Jurkat, Clone E6-1 (cell line): ENCODE measurements around the gene DBI. TPM values are rescaled to one million over a fixed set of nuclear protein-coding genes. Genes with fewer than 3 reads are reported as not detected.
A peak's percentile ranks its signal among the peaks of the same experiment; 100 is the strongest.

Source experiments
- DNase-seq: peaks from one replicate; pipeline ENCODE4 v3.0.0-alpha.2; 2011; ENCODE audit warnings: low read depth, low spot score
- H3K4me3 ChIP-seq: 2 replicates; pipeline ENCODE4 v1.5.1; 2011; ENCODE audit warnings: mild to moderate bottlenecking, low read length, control low read depth, moderate library complexity
- polyA plus RNA-seq: library from polyadenylated mRNA; unstranded; fragments of >200 nt; gene quantifications from one replicate; pipeline ENCODE4 v1.2.1, GENCODE V29; 2012; ENCODE audit warnings: missing spikeins; ENCODE audit not compliant: insufficient read length, insufficient read depth

The DBI gene
- polyA plus RNA-seq = 355 TPM

- H3K4me3 ChIP-seq = peak within 1 kb of the TSS; percentile 97
- DNase-seq = peak; percentile 92
Measured at GRCh38 chr2:119366649-119367471, at the start of gene DBI, which contains the start of gene C2orf76. DBI (plus strand) TSS chr2:119366977; CDS start chr2:119367052, 75 bp downstream. C2orf76 (minus strand) TSS chr2:119366834; CDS start chr2:119339959, 26,875 bp downstream.

DNA sequence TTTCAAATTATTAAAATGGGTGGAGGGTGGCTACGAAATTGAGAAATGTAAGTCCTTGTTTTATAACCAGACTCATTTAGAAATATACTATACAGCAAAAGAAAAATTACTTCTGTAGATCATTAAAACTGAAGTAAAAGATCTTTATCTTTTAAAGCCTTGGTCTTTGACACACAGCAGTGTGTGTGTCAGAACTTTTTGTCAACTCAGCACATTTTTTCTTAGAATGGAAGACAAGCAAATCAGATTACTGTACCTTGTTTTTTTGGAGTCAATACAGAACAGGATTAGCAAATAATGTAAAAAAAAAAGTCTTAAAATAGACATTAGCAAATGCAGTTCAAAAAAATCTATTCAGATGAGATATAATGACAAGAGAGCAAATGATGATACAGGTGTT lies 49.2 kb upstream of the DBI start:
- no peak for DNase-seq
- H3K4me3 ChIP-seq = no peak overlapping the region

- no peak for DNase-seq
- no peak overlapping the region for H3K4me3 ChIP-seq
Measured at GRCh38 chr2:119319593-119319992, 47.2 kb upstream of the DBI start.

GRCh38 chr2:119323459-119323858 lies 43.3 kb upstream of the DBI start:
- H3K4me3 ChIP-seq = no peak overlapping the region
- DNase-seq = no peak

- H3K4me3 ChIP-seq = no peak overlapping the region
- no peak for DNase-seq
Measured at GRCh38 chr2:119324685-119325270, 42.0 kb upstream of the DBI start.

DNA sequence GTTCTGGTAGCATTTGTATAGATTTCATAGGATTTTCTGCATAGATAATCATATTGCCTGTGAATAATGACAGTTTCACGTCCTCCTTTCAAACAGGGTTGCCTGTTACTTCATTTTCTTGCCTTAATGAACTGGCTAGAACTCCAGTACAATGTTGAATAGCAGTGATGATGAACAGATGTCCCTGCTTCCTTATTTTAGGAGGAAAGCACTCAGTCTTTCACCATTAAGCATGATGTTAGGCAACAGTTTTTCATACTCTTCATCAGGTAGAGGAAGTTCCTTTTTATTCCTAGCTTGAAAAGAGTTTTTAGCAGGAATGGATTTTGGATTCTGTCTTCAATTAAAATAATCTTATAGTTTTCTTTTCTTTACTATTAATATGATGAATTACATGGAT lies 39.8 kb upstream of the DBI start:
- H3K4me3 ChIP-seq = no peak overlapping the region
- DNase-seq = no peak

GRCh38 chr2:119327431-119327830 lies 39.3 kb upstream of the DBI start:
- no peak overlapping the region for H3K4me3 ChIP-seq
- no peak for DNase-seq

DNA sequence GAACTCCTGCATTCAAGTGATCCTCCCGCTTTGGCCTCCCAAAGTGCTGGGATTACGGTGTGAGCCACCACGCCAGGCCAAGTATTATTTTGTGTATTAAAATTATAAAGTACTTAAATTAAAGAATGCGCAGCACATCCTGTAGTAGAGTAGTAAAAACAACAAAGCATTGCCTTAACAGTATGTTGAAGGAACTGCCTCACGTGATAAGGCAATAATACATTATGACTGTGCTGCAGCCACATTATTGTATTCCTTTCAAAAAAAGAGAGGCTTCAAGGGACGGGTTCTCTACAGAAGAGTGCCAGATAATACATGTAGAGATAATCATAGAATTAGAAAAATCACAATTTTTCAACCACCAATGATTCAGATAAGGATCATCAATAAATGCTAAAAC lies 33.8 kb upstream of the DBI start:
- H3K4me3 ChIP-seq = no peak overlapping the region
- no peak for DNase-seq

DNA sequence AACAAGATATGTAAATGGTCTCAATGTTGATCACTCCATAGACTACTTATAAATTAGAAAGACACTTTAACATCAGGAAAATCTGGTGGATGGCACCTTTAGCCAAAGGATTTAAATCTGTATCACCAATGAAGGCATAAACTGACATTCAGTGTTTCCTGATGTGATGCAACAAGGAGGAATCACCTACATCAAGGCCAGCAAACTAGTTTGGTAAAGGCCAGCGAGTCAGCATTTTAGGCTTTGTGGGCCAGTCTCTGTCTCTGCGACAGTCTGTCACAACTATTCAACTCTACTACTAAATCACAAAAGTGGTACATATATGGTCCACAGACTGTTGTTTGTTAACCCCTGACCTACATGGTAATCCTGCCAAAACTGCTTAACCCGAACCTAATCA lies 33.4 kb upstream of the DBI start:
- H3K4me3 ChIP-seq = no peak overlapping the region
- no peak for DNase-seq

DNA sequence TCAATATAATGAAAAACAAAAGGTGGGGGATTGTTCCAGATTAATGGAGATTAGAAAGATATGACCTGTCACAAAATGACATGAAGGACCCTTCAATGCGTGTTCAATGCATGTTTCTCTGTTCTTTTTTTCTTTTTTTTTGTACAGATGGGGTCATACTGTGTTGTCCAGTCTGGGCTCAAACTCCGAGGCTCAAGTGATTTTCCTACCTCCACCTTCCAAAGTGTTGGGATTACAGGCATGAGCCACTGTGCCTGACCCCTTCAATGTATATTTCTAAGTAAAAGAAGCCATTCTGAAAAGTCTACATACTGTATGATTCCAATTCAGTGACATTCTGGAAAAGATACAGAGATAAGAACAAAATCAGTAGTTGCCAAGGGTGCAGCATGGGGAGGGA lies 32.9 kb upstream of the DBI start:
- no peak for DNase-seq
- no peak overlapping the region for H3K4me3 ChIP-seq

- no peak for DNase-seq
- H3K4me3 ChIP-seq = no peak overlapping the region
Measured at GRCh38 chr2:119337749-119338148, 29.0 kb upstream of the DBI start.

DNA sequence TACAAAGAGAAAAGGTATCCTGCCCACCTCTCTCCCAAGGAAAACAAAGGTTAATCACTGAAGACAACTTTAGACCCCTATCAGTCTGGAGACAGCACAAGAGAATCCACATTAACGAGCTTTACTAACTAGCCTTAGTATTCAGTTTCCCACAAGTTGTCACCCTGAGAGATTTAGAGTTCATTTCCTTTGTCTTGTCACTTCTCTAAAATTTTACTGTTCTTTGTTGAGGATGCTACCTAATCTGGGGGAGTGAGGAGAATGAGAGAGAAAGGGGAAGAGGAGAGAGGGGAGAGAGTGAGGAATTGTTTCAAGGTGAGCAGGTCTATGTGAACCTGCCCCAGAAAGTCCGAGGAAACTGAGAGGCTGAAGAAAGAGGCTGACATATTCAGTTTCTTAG lies 28.5 kb upstream of the DBI start:
- no peak overlapping the region for H3K4me3 ChIP-seq
- no peak for DNase-seq

- no peak overlapping the region for H3K4me3 ChIP-seq
- peak; percentile 84 for DNase-seq
Measured at GRCh38 chr2:119338826-119339561, 27.8 kb upstream of the DBI start.

DNA sequence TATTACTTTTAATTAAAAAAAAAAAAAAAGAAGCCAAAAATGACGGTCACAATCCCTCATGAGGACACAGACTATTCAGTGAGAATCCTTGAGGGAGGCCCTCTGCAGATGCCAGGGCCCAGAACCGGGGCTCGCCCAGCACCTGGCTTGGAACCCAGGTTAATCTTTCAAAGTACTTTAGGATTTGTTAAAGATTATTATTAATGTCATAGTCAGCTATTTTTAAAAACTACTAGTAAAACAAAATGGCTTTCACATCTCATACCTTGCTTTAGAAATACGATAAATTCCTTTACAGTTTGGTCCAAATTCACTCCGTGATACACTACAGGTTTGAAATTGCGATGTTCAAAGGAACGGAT lies 27.2 kb upstream of the DBI start:
- H3K4me3 ChIP-seq = no peak overlapping the region
- no peak for DNase-seq

DNA sequence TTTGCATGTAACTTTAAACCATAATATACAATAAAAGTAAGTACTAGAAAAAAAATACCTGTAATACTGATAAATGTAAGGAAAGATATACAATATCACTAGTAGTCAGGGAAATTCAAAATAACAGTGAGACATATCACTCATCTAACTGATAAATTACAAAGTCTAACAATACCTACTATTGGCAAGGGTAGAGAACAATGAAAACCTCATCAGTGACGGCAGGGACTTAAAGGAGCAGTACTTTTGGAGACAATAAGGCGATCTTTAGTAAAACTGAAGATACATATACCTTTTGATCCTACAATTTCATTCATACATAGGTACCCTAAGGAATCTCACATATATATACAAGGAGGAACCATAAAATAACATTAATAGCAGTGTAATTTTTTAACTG lies 25.1 kb upstream of the DBI start:
- DNase-seq = no peak

DNA sequence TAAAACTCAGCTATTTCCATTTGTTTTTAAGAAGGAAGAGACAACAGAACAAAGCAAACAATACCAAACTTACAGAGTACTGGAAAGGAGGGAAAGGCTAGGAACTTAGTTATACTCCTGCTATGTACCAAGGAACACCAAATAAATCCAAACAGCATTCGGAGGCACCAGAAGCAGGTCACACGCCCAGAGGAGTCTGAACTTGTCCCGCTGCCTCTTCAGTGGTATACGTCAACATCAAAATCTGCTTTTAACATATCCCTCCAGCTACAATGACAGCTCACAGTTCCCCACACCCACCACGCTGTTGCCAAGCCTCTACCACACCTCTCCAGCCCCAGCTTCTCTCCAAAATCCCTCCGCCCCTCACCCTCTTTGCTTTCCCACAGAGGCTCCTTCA lies 17.5 kb upstream of the DBI start:
- no peak for DNase-seq
- no peak overlapping the region for H3K4me3 ChIP-seq

More for the DNA sequence above, 25.1 kb upstream of the DBI start:
- no peak overlapping the region for H3K4me3 ChIP-seq

GRCh38 chr2:119350311-119350998 lies 16.3 kb upstream of the DBI start:
- DNase-seq = no peak
- no peak overlapping the region for H3K4me3 ChIP-seq

DNA sequence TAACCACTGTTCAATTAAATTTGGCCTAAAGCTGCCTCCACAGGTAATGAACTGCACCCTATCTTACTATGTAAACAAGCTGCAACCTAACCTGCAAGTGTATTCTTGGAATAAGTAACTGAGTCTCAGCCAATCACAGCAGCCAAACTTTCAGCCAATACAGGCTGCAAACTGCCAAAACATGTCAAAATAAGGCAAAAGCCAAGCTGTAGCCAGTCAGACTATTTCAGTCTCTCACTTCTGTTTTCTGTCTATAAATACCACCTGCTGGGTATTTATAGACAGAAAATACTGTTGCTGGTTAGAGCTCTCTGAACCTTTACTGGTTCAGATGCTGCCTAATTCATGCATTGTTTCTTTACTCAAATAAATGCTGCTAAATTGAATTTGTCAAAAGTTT lies 14.4 kb upstream of the DBI start:
- no peak for DNase-seq
- H3K4me3 ChIP-seq = no peak overlapping the region

DNA sequence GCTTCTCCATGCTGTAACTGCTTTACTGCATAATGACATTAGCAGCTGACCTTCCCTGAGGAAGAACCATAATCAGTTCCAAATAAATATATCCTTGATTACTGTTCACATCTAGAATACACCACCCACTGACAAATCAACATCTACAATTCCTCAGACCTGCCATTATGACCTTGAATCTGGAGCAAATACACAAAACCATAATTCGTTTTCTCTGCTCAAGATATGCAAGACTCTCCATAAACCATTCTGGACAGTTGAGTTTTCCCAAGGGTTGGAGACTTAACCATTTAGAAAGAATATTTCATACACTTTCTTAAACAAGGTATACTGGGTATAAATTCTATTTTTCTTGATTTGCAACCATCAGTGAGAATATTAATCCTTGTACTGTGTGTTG lies 11.9 kb upstream of the DBI start:
- DNase-seq = no peak
- no peak overlapping the region for H3K4me3 ChIP-seq

DNA sequence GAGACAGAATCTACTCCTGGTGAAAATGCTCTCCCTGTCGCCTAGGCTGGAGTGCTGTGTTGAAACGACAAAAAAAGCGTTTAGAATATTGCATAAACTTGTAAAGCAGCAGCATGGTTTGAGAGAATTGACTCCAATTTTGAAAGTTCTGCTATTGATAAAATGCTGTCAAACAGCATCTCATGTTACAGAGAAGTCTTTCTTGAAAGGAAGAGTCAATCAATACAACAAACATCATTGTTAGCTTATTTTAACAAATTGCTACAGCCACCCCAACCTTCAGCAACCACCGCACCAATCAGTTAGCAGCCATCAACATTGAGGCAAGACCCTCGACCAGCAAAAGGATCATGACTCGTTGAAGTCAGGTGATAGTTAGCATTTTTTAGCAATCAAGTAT lies 7.0 kb upstream of the DBI start:
- DNase-seq = no peak

More for the DNA sequence above, 7.0 kb upstream of the DBI start:
- H3K4me3 ChIP-seq = no peak overlapping the region
